ENCODE results near the gene BPIFB2. TPM values are rescaled to one million over a fixed set of nuclear protein-coding genes. Genes with fewer than 3 reads are reported as not detected.

The BPIFB2 gene
- total and polyA plus RNA-seq, 10 of the 15 experiments (the other 5 are each of a cell fraction or from before 2014, with no cell fraction given) = not detected

- Histone ChIP-seq H3K4me3 (no peak overlapping the region), H3K79me2 (ENCODE audit: control insufficient read depth, insufficient read depth, low read length) (no peaks in the 10 kb centered on the region), H3K36me3 (ENCODE audit: control insufficient read depth in 2 of 2, insufficient read depth in 2 of 2, low read length in 1 of 2) (no peaks in the 10 kb centered on the region), H3K27me3 (replicated peaks in 1 of 2; ENCODE audit: control insufficient read depth in 2 of 2, insufficient read depth in 2 of 2, low read length in 1 of 2) (no peaks in the 10 kb centered on the region; a peak in 1 of 4 replicates), H3K27ac (ENCODE audit: control insufficient read depth, insufficient read depth) (no peak overlapping the region), H3K4me1 (ENCODE audit: control insufficient read depth, insufficient read depth, low read length) (no peaks in the 10 kb centered on the region), H3K9ac (ENCODE audit: control insufficient read depth, insufficient read depth, low read length) (no peak overlapping the region), H2AFZ (ENCODE audit: control insufficient read depth, low read depth, low read length) (no peak overlapping the region), H3K4me2 (ENCODE audit: control insufficient read depth, insufficient read depth) (no peak overlapping the region), H3K9me3 (replicated peaks; ENCODE audit: control insufficient read depth, insufficient read depth, low read length) (no peaks in the 10 kb centered on the region), H4K20me1 (ENCODE audit: control insufficient read depth, insufficient read depth) (no peaks in the 10 kb centered on the region)
- RAD21 ChIA-PET (ENCODE audit: unreplicated experiment) = no interaction called here
- in situ Hi-C loops (cut with MboI) = no loop called here
- no peak for DNase-seq (ENCODE audit: low read depth, low spot score)
- ATAC-seq = no peak
- intact Hi-C loops (cut with micrococcal nuclease; ENCODE audit: unreplicated experiment) = no loop called here
- SMC1A ChIA-PET (ENCODE audit: uncharacterized antibody, unreplicated experiment) = no interaction called here
- no peak for FAIRE-seq
- POLR2A ChIA-PET = interaction anchor here (0.5 kb wide), 1 partner anchor 13 kb away, joined by 3 read pairs; no protein-coding TSS in a partner anchor
- 42% methylated on average over 5 of the region's 5 CpGs for whole genome bisulfite sequencing (ENCODE audit: insufficient coverage, insufficient replicate concordance, low lambda C conversion rate, missing lambda C conversion rate)
- no TSS peak for BruUV-seq (replicated peaks)
- CTCF ChIA-PET = no interaction called here
- no peak for TF ChIP-seq FOXK2 (IDR thresholded peaks at IDR 0.05)
- no peak for TF ChIP-seq REST (IDR thresholded peaks at IDR 0.05; ENCODE audit: low read depth, low read length)
- no peak for TF ChIP-seq ATF3 (IDR thresholded peaks at IDR 0.05; ENCODE audit: borderline replicate concordance, extremely low read depth, low read depth, low read length)
- no peak for TF ChIP-seq SP1 (IDR thresholded peaks at IDR 0.05; ENCODE audit: low read depth, low read length)
- no peak for TF ChIP-seq STAT3 (IDR thresholded peaks at IDR 0.05; ENCODE audit: low read depth, low read length)
- TF ChIP-seq CHD4 (IDR thresholded peaks at IDR 0.05) = no peak
- TF ChIP-seq EGR1 (IDR thresholded peaks at IDR 0.05; ENCODE audit: borderline replicate concordance in 1 of 2, low read depth in 2 of 2, low read length in 2 of 2) = no peak
- TF ChIP-seq NFYA (IDR thresholded peaks at IDR 0.05; ENCODE audit: borderline replicate concordance, low read depth, low read length) = no peak
- TF ChIP-seq ZBTB11 (CRISPR knock-in tag; IDR thresholded peaks at IDR 0.05) = no peak
- no peak for TF ChIP-seq PAX8 (IDR thresholded peaks at IDR 0.05)
- TF ChIP-seq CEBPZ (IDR thresholded peaks at IDR 0.05; ENCODE audit: low read depth, low read length) = no peak
- TF ChIP-seq MLLT1 (IDR thresholded peaks at IDR 0.05) = no peak
These were observed 63.7 kb downstream of the BPIFB2 start for GRCh38 chr20:33071198-33071597.

All from GM12878 (cell line).